ENCODE data around the gene CRACR2A.

The CRACR2A gene

DNA sequence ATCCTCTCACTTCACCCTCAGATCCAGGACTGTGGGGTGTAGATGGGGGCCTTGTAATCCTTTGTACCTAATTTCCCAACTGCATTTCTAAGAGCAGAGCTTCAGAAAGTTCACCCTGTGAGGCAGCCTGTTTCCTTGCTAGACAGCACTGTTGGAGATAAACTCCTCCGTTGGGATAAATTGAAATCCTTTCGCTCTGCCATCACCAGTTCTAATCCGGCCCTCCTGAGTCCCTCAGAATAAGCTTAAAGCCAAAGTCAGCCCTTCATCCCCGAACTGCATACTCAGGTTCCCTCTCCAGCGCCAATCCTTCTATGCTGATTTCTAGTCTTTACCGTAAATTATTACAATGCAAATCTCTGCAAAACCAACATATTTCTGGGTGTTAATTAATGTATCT is 147.2 kb downstream of the CRACR2A start:
- no peaks in the 10 kb centered on the region for H3K9me3 ChIP-seq (replicated peaks; ENCODE audit: insufficient read depth, low read length)
- no peak overlapping the region for H2AFZ ChIP-seq (ENCODE audit: low read length)
- H3K4me3 ChIP-seq (ENCODE audit: low read length): no peak overlapping the region
- H3K79me2 ChIP-seq (ENCODE audit: low read length): no peaks in the 10 kb centered on the region
- no peaks in the 10 kb centered on the region for H4K20me1 ChIP-seq (ENCODE audit: insufficient read depth, low read length)
- no peak overlapping the region for H3K4me2 ChIP-seq (ENCODE audit: low read depth, low read length)
- no peak overlapping the region for H3K27ac ChIP-seq (ENCODE audit: low read length)
- DNase-seq: no peak
- no peaks in the 10 kb centered on the region for H3F3A ChIP-seq (ENCODE audit: insufficient read depth, low read length)
- H3K36me3 ChIP-seq (replicated peaks; ENCODE audit: insufficient read depth, low read length): no peaks in the 10 kb centered on the region
- no peaks in the 10 kb centered on the region for H3K4me1 ChIP-seq (ENCODE audit: low read length)
- H3K27me3 ChIP-seq (replicated peaks; ENCODE audit: insufficient read depth, low read length): peaks cover 10% of the 10 kb centered on the region
- TF ChIP-seq EZH2 (optimal IDR thresholded peaks at IDR 0.05; ENCODE audit: low read depth, low read length) (no peak), EZH2phosphoT487 (IDR thresholded peaks at IDR 0.05; ENCODE audit: low read length) (no peak)
- TF ChIP-seq, protein P1, sequence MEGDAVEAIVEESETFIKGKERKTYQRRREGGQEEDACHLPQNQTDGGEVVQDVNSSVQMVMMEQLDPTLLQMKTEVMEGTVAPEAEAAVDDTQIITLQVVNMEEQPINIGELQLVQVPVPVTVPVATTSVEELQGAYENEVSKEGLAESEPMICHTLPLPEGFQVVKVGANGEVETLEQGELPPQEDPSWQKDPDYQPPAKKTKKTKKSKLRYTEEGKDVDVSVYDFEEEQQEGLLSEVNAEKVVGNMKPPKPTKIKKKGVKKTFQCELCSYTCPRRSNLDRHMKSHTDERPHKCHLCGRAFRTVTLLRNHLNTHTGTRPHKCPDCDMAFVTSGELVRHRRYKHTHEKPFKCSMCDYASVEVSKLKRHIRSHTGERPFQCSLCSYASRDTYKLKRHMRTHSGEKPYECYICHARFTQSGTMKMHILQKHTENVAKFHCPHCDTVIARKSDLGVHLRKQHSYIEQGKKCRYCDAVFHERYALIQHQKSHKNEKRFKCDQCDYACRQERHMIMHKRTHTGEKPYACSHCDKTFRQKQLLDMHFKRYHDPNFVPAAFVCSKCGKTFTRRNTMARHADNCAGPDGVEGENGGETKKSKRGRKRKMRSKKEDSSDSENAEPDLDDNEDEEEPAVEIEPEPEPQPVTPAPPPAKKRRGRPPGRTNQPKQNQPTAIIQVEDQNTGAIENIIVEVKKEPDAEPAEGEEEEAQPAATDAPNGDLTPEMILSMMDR (IDR thresholded peaks at IDR 0.05; ENCODE audit: low read length): no peak
- H3K9me2 ChIP-seq (replicated peaks; ENCODE audit: insufficient read depth, low read length): no peaks in the 10 kb centered on the region
- H3K9ac ChIP-seq (ENCODE audit: low read length): no peak overlapping the region

GRCh38 chr12:3604748-3605586 is 147.9 kb downstream of the CRACR2A start:
- no peak for DNase-seq

DNA sequence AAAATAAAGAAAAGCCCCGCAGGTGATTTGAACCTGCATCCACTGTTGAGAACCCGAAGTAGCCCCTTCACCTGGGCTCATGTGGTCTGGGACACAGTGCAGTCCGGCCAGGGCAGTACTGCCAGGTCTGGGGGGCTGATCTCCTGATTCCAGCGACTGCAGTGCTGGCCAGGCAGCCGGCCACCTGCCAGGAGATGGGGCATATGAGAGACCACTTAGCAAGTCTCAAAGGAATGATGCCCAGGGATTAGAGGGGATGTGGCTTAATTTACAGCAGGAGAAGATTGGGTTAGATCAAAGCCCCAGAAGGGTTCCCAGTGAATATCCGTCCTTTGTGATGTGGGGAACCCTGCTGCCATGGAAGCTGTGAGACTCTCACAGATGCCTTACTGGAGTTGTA is 148.6 kb downstream of the CRACR2A start:
- H3K4me3 ChIP-seq (ENCODE audit: low read length): no peak overlapping the region
- no peaks in the 10 kb centered on the region for H3F3A ChIP-seq (ENCODE audit: insufficient read depth, low read length)
- H4K20me1 ChIP-seq (ENCODE audit: insufficient read depth, low read length): no peaks in the 10 kb centered on the region
- H3K27me3 ChIP-seq (replicated peaks; ENCODE audit: insufficient read depth, low read length): peaks cover 24% of the 10 kb centered on the region
- TF ChIP-seq, protein P1 (IDR thresholded peaks at IDR 0.05; ENCODE audit: low read length): no peak
- TF ChIP-seq EZH2 (optimal IDR thresholded peaks at IDR 0.05; ENCODE audit: low read depth, low read length) (no peak), EZH2phosphoT487 (IDR thresholded peaks at IDR 0.05; ENCODE audit: low read length) (no peak)
- H3K79me2 ChIP-seq (ENCODE audit: low read length): no peaks in the 10 kb centered on the region
- no peak overlapping the region for H3K9ac ChIP-seq (ENCODE audit: low read length)
- no peak overlapping the region for H3K4me2 ChIP-seq (ENCODE audit: low read depth, low read length)
- no peak for DNase-seq
- no peaks in the 10 kb centered on the region for H3K36me3 ChIP-seq (replicated peaks; ENCODE audit: insufficient read depth, low read length)
- no peaks in the 10 kb centered on the region for H3K4me1 ChIP-seq (ENCODE audit: low read length)
- no peaks in the 10 kb centered on the region for H3K9me2 ChIP-seq (replicated peaks; ENCODE audit: insufficient read depth, low read length)
- H3K27ac ChIP-seq (ENCODE audit: low read length): no peak overlapping the region
- H3K9me3 ChIP-seq (replicated peaks; ENCODE audit: insufficient read depth, low read length): no peaks in the 10 kb centered on the region
- no peak overlapping the region for H2AFZ ChIP-seq (ENCODE audit: low read length)

More at GRCh38 chr12:3604748-3605586, 147.9 kb downstream of the CRACR2A start:
- TF ChIP-seq EZH2phosphoT487 (IDR thresholded peaks at IDR 0.05; ENCODE audit: low read length) (no peak), EZH2 (optimal IDR thresholded peaks at IDR 0.05; ENCODE audit: low read depth, low read length) (no peak)
- TF ChIP-seq, protein P1 (IDR thresholded peaks at IDR 0.05; ENCODE audit: low read length): no peak
- Histone ChIP-seq H3K9me3 (replicated peaks; ENCODE audit: insufficient read depth, low read length) (no peaks in the 10 kb centered on the region), H3K4me1 (ENCODE audit: low read length) (no peaks in the 10 kb centered on the region), H3K27me3 (replicated peaks; ENCODE audit: insufficient read depth, low read length) (peaks cover 17% of the 10 kb centered on the region), H3K4me2 (ENCODE audit: low read depth, low read length) (no peak overlapping the region), H2AFZ (ENCODE audit: low read length) (no peak overlapping the region), H3K79me2 (ENCODE audit: low read length) (no peaks in the 10 kb centered on the region), H3K36me3 (replicated peaks; ENCODE audit: insufficient read depth, low read length) (no peaks in the 10 kb centered on the region), H3K9me2 (replicated peaks; ENCODE audit: insufficient read depth, low read length) (no peaks in the 10 kb centered on the region), H4K20me1 (ENCODE audit: insufficient read depth, low read length) (no peaks in the 10 kb centered on the region), H3K9ac (ENCODE audit: low read length) (no peak overlapping the region), H3F3A (ENCODE audit: insufficient read depth, low read length) (no peaks in the 10 kb centered on the region), H3K4me3 (ENCODE audit: low read length) (no peak overlapping the region), H3K27ac (ENCODE audit: low read length) (no peak overlapping the region)

Data from MM.1S (cell line).